GM23248 (cell line): ENCODE measurements around the gene ATP10A. TPM values are rescaled to one million over a fixed set of nuclear protein-coding genes. Genes with fewer than 3 reads are reported as not detected.
A peak's percentile ranks its signal among the peaks of the same experiment; 100 is the strongest.

Experiments
- DNase-seq: peaks from one replicate; pipeline ENCODE4 v3.0.0-alpha.2; 2015
- H2AFZ ChIP-seq: fragments of 200-600 bp; sonication (generic); 2 replicates; pipeline ENCODE4 v1.6.1; 2016; ENCODE audit warnings: antibody characterized with exemption
- H3F3A ChIP-seq: fragments of 200-600 bp; sonication (generic); 2 replicates; pipeline ENCODE4 v1.6.1; 2016; ENCODE audit warnings: mild to moderate bottlenecking, antibody characterized with exemption, mixed run types; ENCODE audit not compliant: insufficient read depth
- H3K27ac ChIP-seq: fragments of 200-600 bp; sonication (generic); 2 replicates; pipeline ENCODE4 v1.5.1; 2016; ENCODE audit warnings: mild to moderate bottlenecking
- H3K27me3 ChIP-seq: fragments of 200-600 bp; sonication (generic); replicated peaks from 2 replicates; pipeline ENCODE4 v1.6.1; 2016; ENCODE audit warnings: mild to moderate bottlenecking; ENCODE audit not compliant: insufficient read depth
- H3K36me3 ChIP-seq: fragments of 200-600 bp; sonication (generic); 2 replicates; pipeline ENCODE4 v1.6.1; 2016; ENCODE audit warnings: low read depth, mild to moderate bottlenecking
- H3K4me1 ChIP-seq: fragments of 200-600 bp; sonication (generic); 2 replicates; pipeline ENCODE4 v1.6.1; 2016; ENCODE audit warnings: mild to moderate bottlenecking; ENCODE audit not compliant: insufficient read depth
- H3K4me2 ChIP-seq: fragments of 200-600 bp; sonication (generic); one replicate; pipeline ENCODE4 v1.6.1; 2016; ENCODE audit warnings: mild to moderate bottlenecking; ENCODE audit not compliant: unreplicated experiment
- H3K4me3 ChIP-seq: fragments of 200-600 bp; sonication (generic); 2 replicates; pipeline ENCODE4 v1.5.1; 2016; ENCODE audit warnings: mild to moderate bottlenecking
- H3K79me2 ChIP-seq: fragments of 200-600 bp; sonication (generic); 2 replicates; pipeline ENCODE4 v1.6.1; 2016; ENCODE audit warnings: mild to moderate bottlenecking; ENCODE audit not compliant: insufficient read depth
- H3K9ac ChIP-seq: fragments of 200-600 bp; sonication (generic); 2 replicates; pipeline ENCODE4 v1.6.1; 2016; ENCODE audit warnings: mild to moderate bottlenecking
- H3K9me2 ChIP-seq: fragments of 200-600 bp; sonication (generic); 2 replicates; pipeline ENCODE4 v1.6.1; 2016; ENCODE audit warnings: mixed run types, mild to moderate bottlenecking, moderate library complexity; ENCODE audit not compliant: insufficient read depth
- H3K9me3 ChIP-seq: fragments of 200-600 bp; sonication (generic); one replicate; pipeline ENCODE4 v1.6.1; 2017; ENCODE audit warnings: low read depth
- H4K20me1 ChIP-seq: fragments of 200-600 bp; sonication (generic); 2 replicates; pipeline ENCODE4 v1.6.0; 2016; ENCODE audit not compliant: insufficient read depth
- EZH2 ChIP-seq: fragments of 200-600 bp; sonication (generic); IDR thresholded peaks from 2 replicates; pipeline ENCODE4 v1.6.1; 2018; ENCODE audit warnings: antibody characterized with exemption, mild to moderate bottlenecking; ENCODE audit not compliant: insufficient read depth, poor library complexity, severe bottlenecking
- EZH2phosphoT487 ChIP-seq: fragments of 200-600 bp; sonication (generic); IDR thresholded peaks from 2 replicates; pipeline ENCODE4 v1.6.1; 2018; ENCODE audit warnings: antibody characterized with exemption, moderate library complexity, mild to moderate bottlenecking, low read depth; ENCODE audit not compliant: insufficient read depth
- WGBS, 2 experiments: methylation state at CpG; one replicate each; pipeline ENCODE4 v1.1.6; 2015 to 2017; ENCODE audit warnings: low lambda C conversion rate in 2 of 2, low coverage in 1 of 2; ENCODE audit errors: missing lambda C conversion rate in 2 of 2; 5-methylcytosine and 5-hydroxymethylcytosine counted together
- in situ Hi-C: fragments of 300-500 bp; cut with MboI; formaldehyde crosslinking; loops from 2 replicates; pipeline ENCODE4 v1.15.0; 2020
- polyA plus RNA-seq: library from polyadenylated mRNA; unstranded; fragments of >200 nt; fragmentation: Nextera tagmentation; extraction: Ambion mirVana; gene quantifications from 2 replicates; pipeline ENCODE4 v1.2.1, GENCODE V29; 2016
- total RNA-seq: library from RNA; depleted of rRNA; stranded (reverse); fragments of >200 nt; shearing (Covaris generic); gene quantifications from 2 replicates; pipeline ENCODE4 v1.2.3, GENCODE V29; 2014; rRNA removed

The ATP10A gene
- total RNA-seq (64.1 and 73.1 TPM in 2 replicates), polyA plus RNA-seq (20.4 and 22.2 TPM in 2 replicates)

- peak; percentile 85 for DNase-seq
- Histone ChIP-seq H4K20me1 (no peaks in the 10 kb centered on the region), H3K9me3 (no peaks in the 10 kb centered on the region), H3K4me1 (peaks cover 26% of the 10 kb centered on the region), H3K27ac (peak within 1 kb of the TSS; percentile 87), H3F3A (peaks cover 6% of the 10 kb centered on the region; the same call in 1 of the 2 replicates), H3K4me2 (peak within 1 kb of the TSS; percentile 97), H3K9ac (peak within 1 kb of the TSS; percentile 95), H3K79me2 (peaks cover 57% of the 10 kb centered on the region), H3K4me3 (peak within 1 kb of the TSS; percentile 96), H2AFZ (peak within 1 kb of the TSS; percentile 73), H3K27me3 (no peaks in the 10 kb centered on the region), H3K36me3 (no peaks in the 10 kb centered on the region), H3K9me2 (no peaks in the 10 kb centered on the region)
- in situ Hi-C loops, result no loop called here
- 1 to 2% methylated on average over 39 to 82 of the region's 85 CpGs for WGBS, 2 experiments
- no peak for TF ChIP-seq EZH2
- TF ChIP-seq EZH2phosphoT487, result no peak
Measured at GRCh38 chr15:25863111-25863967, at the start of gene ATP10A. Gene ATP10A (minus strand): TSS chr15:25863327. CDS start chr15:25863096, 231 bp downstream.

- in situ Hi-C loops, result no loop called here
- WGBS, 2 experiments, result 69 to 76% methylated on average over 3 of the region's 3 CpGs
Measured at GRCh38 chr15:25912035-25912434, 48.9 kb upstream of the ATP10A start.

GRCh38 chr15:25910832-25911231, 47.7 kb upstream of the ATP10A start:
- H2AFZ ChIP-seq, result no peak overlapping the region
- no peak for DNase-seq
- no peak overlapping the region for H3K4me2 ChIP-seq
- 88% methylated on average over 4 of the region's 4 CpGs for WGBS, 2 experiments
- peaks cover 4% of the 10 kb centered on the region for H3K9me3 ChIP-seq
- H3K79me2 ChIP-seq, result no peaks in the 10 kb centered on the region
- no peak overlapping the region for H3K27ac ChIP-seq
- H3F3A ChIP-seq, result 0 out of 2 replicates have a peak, but pooled peaks cover 3% of the 10 kb centered on the region
- H3K9ac ChIP-seq, result no peak overlapping the region
- no peaks in the 10 kb centered on the region for H3K9me2 ChIP-seq
- H3K4me3 ChIP-seq, result no peak overlapping the region
- no peak for TF ChIP-seq EZH2phosphoT487
- no peak for TF ChIP-seq EZH2
- no peaks in the 10 kb centered on the region for H4K20me1 ChIP-seq
- no peaks in the 10 kb centered on the region for H3K27me3 ChIP-seq
- in situ Hi-C loops, result no loop called here
- no peaks in the 10 kb centered on the region for H3K36me3 ChIP-seq
- peaks cover 1% of the 10 kb centered on the region for H3K4me1 ChIP-seq

More at GRCh38 chr15:25912035-25912434, 48.9 kb upstream of the ATP10A start:
- Histone ChIP-seq H3K27ac (no peak overlapping the region), H3K9me3 (peaks cover 4% of the 10 kb centered on the region), H3K4me3 (no peak overlapping the region), H2AFZ (no peak overlapping the region), H3K27me3 (no peaks in the 10 kb centered on the region), H3K9ac (no peak overlapping the region), H3K36me3 (no peaks in the 10 kb centered on the region), H3F3A (no peaks in the 10 kb centered on the region), H4K20me1 (no peaks in the 10 kb centered on the region), H3K9me2 (no peaks in the 10 kb centered on the region), H3K79me2 (no peaks in the 10 kb centered on the region), H3K4me2 (no peak overlapping the region), H3K4me1 (no peaks in the 10 kb centered on the region)
- no peak for TF ChIP-seq EZH2
- no peak for TF ChIP-seq EZH2phosphoT487
- DNase-seq, result no peak

GRCh38 chr15:25909806-25910205, 46.7 kb upstream of the ATP10A start:
- in situ Hi-C loops, result no loop called here
- no peaks in the 10 kb centered on the region for H3K79me2 ChIP-seq
- H3K9me3 ChIP-seq, result peaks cover 4% of the 10 kb centered on the region
- H2AFZ ChIP-seq, result no peak overlapping the region
- TF ChIP-seq EZH2 (no peak), EZH2phosphoT487 (no peak)
- H4K20me1 ChIP-seq, result no peaks in the 10 kb centered on the region
- H3K27ac ChIP-seq, result no peak overlapping the region
- H3K4me2 ChIP-seq, result no peak overlapping the region
- no peaks in the 10 kb centered on the region for H3K36me3 ChIP-seq
- peaks cover 9% of the 10 kb centered on the region; the same call in 1 of the 2 replicates for H3F3A ChIP-seq
- H3K9me2 ChIP-seq, result no peaks in the 10 kb centered on the region
- no peak for DNase-seq
- H3K27me3 ChIP-seq, result no peaks in the 10 kb centered on the region
- H3K9ac ChIP-seq, result no peak overlapping the region
- WGBS, 2 experiments, result 96 to 97% methylated on average over 15 to 16 of the region's 16 CpGs
- H3K4me1 ChIP-seq, result peaks cover 10% of the 10 kb centered on the region
- no peak overlapping the region for H3K4me3 ChIP-seq
